NCI-H748 treated with DMSO at 0.1 percent for 48 hours (cell line): Measurements from ENCODE around the gene GMFB.

Source experiments
- DNase-seq: peaks from one replicate; lab custom pipeline; 2025; lab: John Stamatoyannopoulos, UW

Gene GMFB

DNA sequence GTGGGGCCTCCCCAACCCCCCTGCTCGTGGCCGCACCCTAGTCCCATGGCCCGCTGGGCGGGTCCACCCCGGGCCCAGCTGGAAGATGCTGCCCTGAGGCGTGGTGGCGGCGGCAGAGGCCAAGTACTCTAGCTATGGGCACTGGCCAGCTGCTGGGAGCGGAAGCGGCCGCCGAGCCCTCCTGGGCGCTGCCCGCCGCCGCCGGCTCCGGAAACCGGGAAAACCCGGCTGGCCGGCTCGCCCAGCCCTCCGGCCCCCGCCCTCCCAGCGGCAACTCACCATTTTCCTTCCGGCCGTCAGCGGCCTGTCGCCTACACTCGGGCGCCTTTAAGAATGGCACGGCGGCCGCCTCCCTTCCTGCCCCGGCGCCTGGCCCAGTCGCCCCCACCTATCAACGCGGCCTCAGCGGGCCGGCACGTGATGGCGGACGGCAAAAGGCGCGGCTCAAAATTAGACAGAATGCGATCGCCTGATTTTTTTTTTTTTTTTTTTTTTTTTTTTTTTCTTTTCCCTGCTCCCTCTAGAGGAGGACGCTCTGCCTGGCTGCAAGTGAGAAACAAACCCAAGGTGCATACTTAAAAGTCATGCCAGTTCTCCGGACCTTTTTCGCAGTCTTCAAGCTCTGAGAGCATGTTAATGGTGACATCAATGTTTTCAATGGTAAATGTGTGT, at the start of gene GMFB:
Gene GMFB (minus strand): TSS at position 335 of the 672 bp plus-strand sequence. CDS start 53 bp downstream, at position 282.
- DNase-seq = peak; percentile 74

DNA sequence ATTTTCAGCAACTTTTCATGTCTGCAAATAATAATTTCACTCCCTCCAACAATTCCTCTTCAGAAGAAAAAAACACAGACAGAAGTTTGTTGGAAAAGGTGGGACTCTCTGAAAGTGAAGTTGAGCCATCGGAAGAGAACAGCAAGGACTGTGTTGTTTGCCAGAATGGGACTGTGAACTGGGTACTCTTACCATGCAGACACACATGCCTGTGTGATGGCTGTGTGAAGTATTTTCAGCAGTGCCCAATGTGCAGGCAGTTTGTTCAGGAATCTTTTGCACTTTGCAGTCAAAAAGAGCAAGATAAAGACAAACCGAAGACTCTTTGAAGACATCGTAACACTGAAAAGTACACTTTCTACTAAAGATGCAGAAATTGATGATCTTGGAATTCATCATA, 49.3 kb upstream of the GMFB start:
- DNase-seq = no peak

DNA sequence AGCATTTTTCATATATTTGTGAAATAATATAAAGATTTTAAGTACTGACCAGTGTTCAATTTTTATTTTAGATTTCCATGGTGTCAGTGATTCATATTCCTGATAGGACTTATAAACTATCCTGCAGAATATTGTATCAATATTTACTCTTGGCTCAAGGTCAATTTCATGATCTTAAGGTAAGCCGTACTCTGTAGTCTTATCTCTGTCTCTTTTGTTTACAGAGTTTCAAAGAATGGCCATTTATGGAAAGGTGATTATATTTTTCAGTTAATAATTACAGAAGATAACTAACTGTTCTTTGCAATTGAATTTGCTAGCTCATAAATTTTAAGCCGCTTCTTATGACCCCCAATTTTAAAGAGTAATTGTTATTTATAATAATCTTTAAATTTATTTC, 48.9 kb upstream of the GMFB start:
- no peak for DNase-seq

DNA sequence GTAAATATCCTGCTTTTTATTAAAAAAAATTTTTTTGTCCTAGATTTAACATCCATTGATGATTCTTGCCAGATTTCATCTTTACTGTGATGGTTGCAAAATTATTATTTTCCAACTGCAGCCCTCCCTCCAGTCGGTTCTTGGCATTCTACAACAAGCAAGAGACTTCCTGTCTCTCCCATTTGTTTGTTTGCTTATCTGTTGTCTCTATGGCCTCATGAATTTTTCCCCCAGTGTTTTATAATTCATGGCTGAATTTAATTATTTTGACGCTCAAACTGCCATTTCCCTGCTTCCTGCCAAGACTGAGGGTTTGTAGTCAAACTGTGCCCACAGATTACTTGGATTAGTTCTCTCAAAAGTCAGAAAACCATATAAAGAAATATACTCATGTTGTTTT, 46.9 kb upstream of the GMFB start:
- no peak for DNase-seq

DNA sequence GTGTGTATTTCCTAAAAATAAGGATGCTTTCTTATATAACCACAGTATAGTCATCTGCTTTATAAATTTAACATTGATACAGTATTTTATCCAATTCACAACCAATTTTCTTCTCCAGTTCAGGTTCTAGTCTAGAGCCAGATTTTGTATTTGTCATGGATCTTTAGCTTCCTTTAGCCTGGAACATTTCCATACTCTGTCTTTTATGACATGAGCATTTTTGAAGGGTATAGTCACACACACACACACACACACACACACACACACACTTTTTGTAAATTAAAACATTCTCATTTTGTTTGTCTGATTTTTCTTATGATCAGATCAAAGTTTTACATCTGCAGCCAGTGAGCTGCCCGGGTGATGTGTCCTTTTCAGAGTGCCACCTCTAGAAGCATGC, 46.3 kb upstream of the GMFB start:
- DNase-seq = no peak

DNA sequence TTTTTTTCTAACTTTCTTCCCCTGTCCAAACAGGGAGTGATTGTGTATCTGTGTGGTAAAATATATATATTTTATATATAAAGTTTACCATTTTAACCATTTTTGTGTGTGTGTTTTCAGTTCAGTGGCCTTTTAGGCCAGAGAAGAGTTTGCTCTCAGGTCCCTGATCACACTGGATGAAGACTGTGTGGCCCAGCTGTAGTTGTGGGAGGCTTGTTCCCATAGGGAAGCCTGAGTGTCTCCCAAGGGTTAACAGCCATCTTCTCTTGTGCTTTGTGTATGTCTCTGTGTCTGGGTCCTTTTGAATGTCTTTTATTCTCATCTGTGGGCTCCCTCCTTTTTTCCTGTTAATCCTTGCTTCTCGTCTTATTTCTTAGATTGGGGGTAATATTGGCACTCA, 44.3 kb upstream of the GMFB start:
- DNase-seq = no peak

DNA sequence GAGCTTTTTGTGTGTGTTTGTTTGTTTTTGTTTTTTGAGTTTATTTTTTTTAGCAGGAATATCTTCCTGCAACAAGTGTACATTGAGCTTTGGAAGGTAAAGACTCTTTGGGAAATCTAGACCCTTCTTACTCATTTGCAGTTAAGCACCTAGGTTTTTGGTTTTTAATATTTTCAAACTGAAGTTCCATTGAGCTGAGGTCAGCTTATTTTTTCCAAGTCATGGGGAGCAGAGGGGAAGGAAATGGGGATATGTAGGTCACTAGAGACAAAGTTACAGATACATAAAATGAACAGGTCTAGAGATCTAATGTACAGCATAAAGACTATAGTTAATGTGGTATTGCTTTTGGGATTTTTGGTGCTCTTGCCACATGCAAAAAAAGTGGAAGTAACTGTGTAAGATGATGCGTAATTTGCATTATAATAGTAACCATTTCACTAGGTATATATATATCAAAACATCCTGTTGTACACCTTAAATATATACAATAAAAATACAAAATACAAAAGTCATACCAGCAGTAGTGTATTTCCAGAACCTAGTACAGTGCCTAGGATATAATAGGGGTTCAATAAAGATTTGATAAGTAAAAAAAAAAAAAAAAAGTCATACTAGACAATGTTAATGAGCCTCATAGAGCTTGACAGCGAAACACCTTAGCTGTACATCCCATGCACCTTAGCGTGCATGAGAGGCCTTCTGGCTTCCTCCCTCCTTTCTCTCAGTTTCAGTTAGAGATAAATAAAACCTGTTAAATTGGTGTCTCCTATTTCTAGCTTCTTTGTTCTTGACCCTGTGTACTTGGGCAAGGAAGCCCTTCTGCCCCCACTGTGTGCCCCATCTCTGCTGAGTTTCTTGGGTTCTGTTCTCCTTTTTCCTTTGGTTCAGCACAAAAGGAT, 43.6 kb upstream of the GMFB start:
- no peak for DNase-seq

DNA sequence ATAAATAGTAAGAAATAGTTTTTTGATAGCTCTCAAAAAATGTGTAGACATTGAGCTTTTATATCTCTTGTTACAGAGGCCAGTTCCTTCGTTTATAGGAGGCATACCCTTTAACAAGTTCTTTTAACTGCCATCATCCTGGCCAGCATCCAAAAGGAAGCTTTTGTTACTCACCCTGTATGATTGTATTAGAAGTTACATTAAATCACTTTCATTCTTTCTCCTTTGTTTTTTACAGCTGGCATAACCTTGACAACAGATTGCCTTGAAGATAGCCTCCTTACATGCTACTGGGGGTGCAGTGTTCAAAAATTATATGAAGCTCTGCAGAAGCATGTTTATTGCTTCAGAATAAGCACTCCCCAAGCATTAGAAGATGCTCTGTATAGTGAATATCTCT, 41.0 kb upstream of the GMFB start:
- DNase-seq = no peak

DNA sequence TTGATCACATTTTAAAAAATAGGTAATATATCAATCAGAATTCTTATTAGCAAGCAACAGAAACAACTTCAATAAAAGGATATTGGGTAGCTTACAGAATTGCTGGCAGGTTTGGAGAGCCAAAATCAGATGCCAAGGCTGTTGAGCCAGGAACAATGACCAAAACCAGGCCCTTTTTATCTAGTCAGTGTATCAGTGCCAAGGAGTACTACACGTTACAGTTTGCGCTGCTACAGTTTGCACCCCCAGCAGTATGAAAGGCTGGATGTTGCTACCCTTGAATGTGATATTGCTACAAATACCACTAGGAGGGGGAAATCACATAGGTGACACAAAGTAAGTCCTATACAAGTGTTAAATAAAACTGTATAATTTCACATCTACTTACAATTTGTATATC, 40.2 kb upstream of the GMFB start:
- DNase-seq = no peak

DNA sequence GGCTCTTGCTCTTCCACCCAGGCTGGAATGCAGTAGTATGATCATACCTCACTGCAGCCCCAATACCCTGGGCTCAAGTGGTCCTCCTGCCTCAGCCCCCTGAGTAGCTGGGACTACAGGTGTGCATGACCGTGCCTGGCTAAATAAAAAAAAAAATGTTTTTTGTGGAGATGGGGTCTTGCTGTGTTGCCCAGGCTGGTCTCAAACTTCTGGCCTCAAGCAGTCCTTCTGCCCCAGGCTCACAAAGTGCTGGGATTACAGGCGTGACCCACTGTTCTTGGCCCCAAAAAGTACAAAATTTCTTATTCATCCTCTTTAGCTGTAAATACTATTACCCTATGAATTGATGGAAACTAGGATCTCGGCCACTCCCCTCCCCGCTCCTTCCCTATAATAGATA, 35.6 kb upstream of the GMFB start:
- no peak for DNase-seq

DNA sequence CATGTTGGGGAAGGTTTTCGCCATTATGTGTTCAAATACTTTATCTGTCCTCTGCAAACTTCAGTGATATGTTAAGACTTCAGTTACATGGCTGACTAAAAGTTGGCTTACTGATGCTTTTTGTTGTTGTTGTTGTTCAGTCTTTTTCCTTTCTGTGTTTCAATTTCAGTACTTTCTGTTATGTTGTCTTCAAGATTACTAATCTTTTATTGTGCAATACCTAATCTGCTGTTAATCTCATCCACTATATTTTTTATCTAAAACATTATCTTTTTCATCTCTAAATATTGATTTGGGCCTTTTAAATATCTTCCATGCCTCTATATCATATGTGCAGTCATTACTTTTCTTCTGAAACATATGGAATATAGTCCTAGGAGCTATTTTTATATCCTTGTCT, 27.9 kb upstream of the GMFB start:
- DNase-seq = no peak

DNA sequence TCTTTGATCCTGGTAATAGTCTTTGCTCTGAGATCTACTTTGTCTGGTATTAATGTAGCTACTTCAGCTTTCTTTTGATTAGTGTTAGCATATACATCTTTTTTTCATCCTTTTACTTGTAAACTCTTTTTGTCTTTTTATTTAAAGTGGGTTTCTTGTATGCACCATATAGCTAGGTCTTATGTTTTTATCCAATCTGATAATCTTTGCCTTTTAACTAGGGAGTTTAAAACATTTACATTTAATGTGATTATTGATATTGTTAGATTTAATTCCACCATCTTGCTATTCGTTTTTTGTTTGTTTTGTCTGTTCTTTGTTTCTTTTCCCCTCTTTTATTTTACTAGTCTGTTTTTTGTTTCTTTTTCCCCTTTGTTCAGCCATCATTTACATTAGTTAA, 26.9 kb upstream of the GMFB start:
- DNase-seq = no peak

DNA sequence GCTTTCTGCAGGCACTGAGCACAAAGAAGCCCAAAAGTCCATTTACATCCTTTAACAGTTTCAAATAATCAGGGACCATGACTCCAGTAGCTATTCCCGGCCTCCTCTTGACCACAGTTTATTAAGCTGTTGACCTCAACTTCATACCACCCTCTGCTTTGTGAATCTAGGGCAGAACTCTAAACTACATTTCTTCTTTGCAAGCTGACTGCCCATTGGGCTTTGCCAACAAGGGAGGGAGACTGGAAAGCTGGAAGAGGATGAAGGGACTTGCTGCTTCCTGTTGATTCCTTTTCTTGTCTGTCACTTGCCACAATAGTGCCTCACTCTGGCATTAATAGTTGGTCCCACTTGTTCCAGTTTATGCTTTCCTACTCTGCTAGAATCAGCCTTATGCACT, 23.6 kb upstream of the GMFB start:
- no peak for DNase-seq

DNA sequence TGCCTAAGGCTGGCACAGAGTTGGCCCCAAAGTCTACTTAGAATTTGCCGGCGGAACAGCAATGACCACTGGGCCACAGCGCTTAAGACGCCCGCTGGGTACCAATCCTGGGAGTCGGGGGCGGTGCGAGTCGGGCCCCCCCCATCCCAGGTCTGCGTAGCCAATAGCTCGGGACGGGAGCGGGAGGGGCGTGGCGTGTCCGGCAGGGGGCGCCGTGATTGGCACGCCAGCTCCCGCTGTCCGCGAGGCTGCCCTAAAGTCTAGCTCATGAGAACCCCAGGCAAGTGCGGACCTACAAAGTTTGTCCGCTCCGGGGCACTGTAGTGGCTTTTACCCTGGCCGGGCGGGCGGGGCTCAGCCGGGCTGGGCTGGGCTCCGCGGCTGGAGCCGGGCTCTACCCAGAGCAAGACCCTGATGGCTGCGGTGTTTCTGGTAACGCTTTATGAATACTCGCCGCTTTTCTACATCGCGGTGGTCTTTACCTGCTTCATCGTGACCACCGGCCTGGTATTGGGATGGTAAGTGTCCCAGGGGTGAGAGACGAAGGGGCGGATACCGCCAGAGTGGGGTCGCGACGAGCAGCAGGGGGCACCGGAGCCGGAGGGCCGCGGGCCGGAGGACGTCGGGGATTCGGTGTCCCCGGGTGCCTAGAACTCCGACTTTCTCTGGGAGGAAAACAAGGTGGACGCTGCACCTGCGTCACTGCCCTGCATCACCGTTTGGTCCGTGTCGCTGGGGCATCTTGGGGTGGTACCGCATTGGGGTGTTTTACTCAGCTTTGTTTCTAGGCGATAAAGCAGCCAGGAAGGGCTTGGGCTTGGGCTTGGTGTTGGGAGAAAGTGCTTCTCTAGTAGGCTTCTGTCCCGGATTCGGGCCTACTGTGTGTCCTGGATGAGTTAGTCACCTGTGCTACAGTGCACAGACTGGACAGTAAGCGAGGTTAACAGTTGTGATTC, 21.0 kb upstream of the GMFB start, which contains the start of gene CGRRF1:
Gene CGRRF1 (plus strand): TSS at position 361 of the 956 bp plus-strand sequence. CDS start 54 bp downstream, at position 415.
- peak; percentile 95 for DNase-seq

DNA sequence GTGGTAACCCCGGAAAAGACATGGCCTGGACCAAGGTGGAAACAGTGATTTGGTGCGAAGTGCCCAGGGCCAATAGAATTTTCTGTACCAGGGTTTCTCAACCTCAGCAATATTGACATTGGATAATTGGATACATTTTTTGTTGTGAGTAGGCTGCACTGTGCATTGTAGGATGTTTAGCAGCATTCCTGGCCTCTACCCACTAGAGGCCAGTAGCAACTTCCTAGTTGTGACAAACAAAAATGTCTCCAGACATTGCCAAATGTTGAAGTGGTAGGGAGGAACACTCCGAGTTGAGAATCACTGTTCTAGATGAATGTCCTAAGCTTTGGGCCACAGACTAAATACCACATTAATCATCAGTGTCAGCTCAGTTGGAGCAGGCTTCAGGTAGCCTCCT, 14.7 kb upstream of the GMFB start:
- DNase-seq = no peak

DNA sequence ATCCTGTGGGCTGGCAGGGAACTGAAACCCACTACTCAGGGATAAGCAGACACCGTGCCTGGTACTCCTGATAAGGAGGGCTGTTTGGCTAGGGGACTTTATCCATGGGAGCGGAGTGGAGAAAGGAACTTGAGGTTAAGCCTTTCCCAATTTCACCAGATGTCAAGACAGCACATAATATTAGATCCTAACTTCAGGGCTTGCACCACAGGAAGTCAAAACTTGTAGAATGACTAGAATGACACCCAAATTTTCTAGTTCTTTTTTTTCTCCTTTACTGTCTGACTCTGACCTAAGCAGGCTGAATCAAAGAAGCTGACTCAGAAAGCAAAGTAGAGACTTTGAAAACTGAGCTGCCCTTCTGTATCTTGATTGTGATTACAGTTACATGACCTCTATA, 13.8 kb upstream of the GMFB start:
- no peak for DNase-seq

DNA sequence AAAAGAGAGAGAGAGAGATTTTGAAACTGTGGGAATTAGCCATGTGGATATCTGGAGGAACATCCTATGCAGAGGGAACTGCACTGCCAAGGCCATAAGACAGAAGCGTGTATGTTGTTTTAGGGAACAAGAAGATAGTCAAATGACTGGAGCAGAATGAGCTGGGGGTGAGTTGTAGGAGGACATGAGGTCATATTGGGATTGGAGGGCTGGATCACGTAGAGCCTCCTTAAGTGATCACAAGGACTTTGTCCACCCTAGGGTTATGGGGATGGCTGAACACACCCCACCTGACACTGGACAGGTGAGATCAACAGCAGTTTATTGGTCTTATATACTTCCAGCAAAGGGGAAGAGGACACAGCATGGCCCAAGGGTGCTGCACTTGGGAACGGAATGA, 12.7 kb upstream of the GMFB start:
- DNase-seq = no peak

DNA sequence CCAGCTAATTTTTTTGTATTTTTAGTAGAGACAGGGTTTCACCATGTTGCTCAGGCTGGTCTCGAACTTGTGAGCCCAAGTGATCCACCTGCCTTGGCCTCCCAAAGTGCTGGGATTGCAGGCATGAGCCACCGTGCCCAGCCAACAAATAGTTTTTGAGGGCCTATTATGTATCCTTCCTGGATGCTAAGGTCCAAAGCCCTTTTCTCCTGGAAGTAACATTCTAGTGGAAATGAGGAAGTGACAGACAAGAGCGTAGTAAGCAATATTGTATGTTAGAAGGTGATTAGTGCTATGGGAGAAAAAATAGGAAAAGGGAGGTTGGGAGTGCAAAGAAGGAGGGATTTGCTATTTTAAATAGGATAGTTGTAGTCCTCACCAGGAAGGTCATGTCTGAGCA, 12.0 kb upstream of the GMFB start:
- DNase-seq = no peak

DNA sequence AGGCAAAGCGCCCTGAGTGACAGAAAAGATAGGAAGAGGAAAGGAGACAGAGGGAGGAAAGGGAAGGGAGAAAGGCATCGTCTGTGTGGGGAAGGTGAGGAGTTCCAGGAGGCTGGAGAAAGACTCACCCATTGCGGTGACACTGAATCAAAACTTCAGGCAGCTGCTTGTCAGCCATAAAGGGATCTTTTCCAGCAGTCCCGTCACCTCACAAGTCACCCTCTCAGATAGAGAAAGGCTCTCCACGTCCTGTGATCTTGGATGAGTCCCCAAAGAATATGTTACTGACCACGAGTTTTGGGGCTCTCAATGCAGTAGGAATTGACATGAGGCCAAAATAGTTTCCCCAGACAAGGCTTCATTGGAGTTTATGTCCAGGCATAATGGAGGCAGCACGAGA, 9.8 kb upstream of the GMFB start:
- no peak for DNase-seq

DNA sequence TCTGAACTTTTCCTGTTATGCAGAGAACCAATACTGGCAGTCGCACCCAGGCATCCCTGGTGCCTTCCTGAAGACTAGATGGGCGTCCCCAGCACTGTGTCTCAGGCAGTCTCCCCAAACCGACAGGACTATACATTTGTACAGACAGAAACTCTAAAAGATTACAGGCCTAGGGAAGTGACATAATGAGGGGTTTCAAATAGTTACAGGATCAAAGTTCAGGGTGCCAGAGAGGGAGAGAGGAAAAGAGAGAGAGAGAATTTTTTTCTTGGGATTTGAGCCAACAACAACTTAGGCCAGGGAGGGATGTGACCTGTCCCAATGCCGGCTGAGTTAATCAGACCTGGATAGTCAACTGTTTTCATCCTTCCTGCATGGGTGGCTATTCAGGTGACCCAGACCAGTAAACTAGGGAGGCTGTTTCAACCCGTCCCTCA, 9.3 kb upstream of the GMFB start:
- DNase-seq = no peak

DNA sequence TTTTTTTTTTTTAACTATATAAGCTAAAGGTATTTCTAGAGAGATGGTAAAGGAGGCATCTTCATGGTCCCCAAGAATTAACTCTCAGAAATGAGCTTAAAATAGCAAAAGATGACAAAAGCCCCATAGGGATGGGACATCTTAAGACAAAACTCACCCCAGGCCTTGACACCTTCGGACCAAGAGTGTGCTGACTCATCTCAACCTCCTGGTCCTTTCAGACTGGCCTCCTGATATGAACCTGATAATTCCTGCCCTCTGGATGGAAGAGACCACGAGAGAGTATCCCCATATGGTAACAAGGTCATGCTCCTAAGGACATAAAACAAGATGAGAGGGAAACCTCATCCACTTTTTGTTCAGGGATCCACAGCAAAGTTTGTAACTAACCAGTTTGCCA, 8.4 kb upstream of the GMFB start:
- no peak for DNase-seq

DNA sequence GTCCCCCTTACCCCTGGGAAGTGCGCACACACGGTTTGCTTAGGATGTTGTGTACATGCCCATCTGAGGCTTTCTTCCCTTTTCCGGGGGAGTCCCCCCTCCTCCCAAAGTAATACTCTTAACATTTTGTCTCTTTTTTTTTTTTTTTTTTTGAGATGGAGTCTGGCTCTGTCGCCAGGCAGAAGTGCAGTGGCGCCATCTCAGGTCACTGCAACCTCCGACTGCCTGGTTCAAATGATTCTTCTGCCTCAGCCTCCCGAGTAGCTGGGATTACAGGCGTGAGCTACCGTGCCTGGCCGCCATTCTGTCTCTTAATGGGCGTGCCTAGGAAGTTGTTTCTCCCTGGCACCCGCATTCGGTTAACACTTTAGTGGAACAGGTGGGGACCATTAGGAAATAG, 4.5 kb upstream of the GMFB start:
- DNase-seq = no peak
